D721Med (cell line): Measurements from ENCODE around the gene CDKAL1.
"Not testable (repeated sequence)": the region's sequence is repeated elsewhere in the genome, so short reads cannot be mapped to it uniquely, and the experiment has no call there.

Source experiments
- DNase-seq: peaks from one replicate; pipeline ENCODE4 v3.0.0; 2011; ENCODE audit warnings: low spot score; ENCODE audit not compliant: insufficient read length
- FAIRE-seq: peaks from 2 replicates; lab custom pipeline; 2011; peaks lifted over from hg19 to GRCh38; lab: Jason Lieb, UNC
- TF ChIP-seq, protein P1 (sequence below): IDR thresholded peaks from 2 replicates; pipeline ENCODE4 v1.5.1; 2012; ENCODE audit warnings: mild to moderate bottlenecking, control low read depth; ENCODE audit not compliant: insufficient read depth; ENCODE audit errors: missing control alignments

CDKAL1 gene

DNA sequence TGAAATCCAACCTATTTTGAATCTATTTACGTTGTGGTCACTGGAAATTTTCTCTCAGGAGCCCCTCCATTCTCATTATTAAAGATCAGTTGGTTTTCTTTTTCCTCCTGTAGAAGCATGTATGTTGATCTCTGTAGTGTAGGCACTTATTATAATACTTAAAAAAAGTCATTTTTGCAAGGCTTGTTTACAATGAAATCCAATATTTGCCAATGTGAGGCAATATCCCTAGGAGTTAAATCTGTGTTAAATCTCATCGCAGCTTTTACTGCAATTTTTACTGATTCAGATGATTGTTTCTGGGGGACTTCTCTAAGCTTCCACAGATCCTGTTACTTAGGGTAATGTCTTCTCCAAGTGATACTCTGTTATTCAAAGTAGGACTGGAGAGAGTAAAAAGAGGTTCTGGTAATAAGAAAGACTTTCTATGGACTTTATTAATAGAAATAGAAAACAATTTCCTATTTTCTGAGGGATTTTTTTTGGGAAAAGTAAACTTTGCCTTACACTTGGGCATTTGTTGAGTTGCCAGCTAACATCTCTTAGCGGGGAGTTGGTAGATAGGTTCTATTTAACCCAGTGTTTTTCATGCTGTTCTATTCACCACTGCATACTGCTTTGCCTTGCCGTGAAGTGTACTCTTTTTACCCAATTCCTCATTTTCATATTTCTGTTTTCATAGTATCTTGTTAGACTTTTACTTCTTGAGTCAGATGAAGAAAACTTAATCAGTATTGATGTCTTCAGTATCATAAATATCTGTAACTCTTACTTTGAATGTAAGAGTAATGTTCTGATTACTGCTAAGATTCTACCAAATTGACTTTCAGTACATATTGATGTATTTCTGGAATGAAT, 48.6 kb downstream of the CDKAL1 start:
- FAIRE-seq (peak; percentile 55), DNase-seq (no peak)
- TF ChIP-seq, protein P1, sequence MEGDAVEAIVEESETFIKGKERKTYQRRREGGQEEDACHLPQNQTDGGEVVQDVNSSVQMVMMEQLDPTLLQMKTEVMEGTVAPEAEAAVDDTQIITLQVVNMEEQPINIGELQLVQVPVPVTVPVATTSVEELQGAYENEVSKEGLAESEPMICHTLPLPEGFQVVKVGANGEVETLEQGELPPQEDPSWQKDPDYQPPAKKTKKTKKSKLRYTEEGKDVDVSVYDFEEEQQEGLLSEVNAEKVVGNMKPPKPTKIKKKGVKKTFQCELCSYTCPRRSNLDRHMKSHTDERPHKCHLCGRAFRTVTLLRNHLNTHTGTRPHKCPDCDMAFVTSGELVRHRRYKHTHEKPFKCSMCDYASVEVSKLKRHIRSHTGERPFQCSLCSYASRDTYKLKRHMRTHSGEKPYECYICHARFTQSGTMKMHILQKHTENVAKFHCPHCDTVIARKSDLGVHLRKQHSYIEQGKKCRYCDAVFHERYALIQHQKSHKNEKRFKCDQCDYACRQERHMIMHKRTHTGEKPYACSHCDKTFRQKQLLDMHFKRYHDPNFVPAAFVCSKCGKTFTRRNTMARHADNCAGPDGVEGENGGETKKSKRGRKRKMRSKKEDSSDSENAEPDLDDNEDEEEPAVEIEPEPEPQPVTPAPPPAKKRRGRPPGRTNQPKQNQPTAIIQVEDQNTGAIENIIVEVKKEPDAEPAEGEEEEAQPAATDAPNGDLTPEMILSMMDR, result no peak

DNA sequence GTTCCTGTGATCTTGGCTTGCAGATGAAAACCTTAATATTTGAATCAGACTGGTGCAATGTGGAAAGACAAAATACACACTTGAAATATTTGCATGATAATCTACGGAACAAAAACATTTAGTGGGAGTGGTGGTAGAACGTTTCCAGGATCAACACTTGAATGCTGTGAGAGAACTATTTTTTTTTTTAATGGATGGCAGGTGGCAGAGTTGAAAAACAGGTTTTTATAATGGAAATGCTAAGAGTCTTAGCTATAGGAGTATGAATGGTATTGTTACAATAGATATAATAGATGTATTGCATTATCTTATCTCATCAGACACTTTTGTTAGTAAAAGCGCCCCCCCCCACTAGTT, 49.2 kb downstream of the CDKAL1 start:
- DNase-seq (no peak), FAIRE-seq (peak; percentile 41)
- TF ChIP-seq, protein P1, result no peak

DNA sequence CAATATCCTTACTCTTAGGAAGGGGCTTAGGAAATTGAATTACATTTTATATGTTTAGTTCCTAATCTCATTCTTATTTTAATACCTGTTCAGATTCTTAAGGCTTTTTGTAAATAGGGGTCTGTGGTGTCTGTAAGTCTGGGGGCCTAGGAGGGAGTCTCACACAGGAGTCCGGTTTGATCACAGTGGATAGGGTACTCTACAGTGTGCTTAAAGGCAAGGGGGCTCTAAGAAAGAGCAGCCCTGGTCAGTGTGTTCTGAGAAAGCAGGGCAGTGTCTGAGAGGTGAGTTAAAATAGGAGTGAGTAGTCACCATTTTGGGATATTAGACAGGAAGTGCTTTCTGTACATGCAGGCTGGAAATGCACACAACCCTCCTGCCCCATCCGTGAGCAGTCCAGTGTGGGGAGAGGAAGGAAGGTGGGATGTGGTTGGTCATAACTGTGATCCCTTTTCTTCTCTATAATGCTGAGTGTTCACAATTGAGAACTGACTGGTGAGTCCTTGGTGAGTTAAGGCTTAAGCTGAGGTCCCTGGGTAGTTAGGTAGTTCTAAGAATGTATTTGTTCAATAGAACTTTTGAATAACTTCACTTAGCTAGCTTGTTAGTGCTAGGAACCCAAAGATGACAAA, 50.0 kb downstream of the CDKAL1 start:
- TF ChIP-seq, protein P1, result no peak
- no peak for FAIRE-seq
- no peak for DNase-seq

DNA sequence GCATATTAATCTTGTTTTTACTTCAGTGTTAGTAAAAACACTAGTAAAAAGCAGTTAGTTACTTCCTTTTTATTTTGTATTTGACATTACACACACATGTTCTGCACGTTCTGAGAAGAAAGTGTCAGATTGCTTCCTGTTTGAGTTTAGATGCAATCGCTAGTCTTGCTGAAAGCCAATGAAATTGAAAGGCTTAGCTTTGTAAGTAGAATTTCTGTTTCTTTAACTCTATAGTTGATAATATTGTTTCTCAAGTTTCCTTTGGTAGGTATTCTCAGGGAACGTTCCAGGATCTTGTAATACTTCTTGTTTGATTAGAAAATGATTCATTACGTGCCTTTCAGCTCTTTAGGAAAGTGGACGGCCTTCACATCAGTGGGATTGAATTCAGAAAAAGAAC, 55.0 kb downstream of the CDKAL1 start:
- TF ChIP-seq, protein P1, result no peak
- FAIRE-seq (no peak), DNase-seq (no peak)

DNA sequence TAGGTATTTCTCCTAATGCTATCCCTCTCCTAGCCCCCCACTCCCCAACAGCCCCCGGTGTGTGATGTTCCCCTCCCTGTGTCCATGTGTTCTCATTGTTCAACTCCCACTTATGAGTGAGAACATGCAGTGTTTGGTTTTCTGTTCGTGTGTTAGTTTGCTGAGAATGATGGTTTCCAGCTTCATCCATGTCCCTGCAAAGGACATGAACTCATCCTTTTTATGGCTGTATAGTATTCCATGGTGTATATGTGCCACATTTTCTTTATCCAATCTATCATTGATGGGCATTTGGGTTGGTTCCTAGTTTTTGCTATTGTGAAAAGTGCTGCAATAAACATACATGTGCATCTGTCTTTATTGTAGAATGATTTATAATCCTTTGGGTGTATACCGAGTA, 56.2 kb downstream of the CDKAL1 start:
- not testable (repeated sequence) for DNase-seq, FAIRE-seq

DNA sequence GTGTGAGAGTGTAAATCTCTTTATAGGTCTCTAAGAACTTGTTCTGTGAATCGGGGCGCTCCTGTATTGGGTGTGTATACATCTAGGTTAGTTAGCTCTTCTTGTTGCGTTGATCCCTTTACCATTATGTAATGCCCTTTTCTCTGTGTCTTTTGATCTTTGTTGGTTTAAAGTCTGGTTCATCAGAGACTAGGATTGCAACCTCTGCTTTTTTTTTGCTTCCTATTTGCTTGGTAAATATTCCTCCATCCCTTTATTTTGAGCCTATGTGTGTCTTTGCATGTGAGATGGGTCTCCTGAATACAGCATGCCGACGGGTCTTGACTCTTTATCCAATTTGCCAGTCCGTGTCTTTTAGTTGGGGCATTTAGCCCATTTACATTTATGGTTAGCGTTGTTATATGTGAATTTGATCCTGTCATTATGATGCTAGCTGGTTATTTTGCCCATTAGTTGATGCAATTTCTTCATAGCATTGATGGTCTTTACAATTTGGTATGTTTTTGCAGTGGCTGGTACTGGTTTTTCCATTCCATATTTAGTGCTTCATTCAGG, 60.1 kb downstream of the CDKAL1 start:
- not testable (repeated sequence) for DNase-seq, FAIRE-seq

DNA sequence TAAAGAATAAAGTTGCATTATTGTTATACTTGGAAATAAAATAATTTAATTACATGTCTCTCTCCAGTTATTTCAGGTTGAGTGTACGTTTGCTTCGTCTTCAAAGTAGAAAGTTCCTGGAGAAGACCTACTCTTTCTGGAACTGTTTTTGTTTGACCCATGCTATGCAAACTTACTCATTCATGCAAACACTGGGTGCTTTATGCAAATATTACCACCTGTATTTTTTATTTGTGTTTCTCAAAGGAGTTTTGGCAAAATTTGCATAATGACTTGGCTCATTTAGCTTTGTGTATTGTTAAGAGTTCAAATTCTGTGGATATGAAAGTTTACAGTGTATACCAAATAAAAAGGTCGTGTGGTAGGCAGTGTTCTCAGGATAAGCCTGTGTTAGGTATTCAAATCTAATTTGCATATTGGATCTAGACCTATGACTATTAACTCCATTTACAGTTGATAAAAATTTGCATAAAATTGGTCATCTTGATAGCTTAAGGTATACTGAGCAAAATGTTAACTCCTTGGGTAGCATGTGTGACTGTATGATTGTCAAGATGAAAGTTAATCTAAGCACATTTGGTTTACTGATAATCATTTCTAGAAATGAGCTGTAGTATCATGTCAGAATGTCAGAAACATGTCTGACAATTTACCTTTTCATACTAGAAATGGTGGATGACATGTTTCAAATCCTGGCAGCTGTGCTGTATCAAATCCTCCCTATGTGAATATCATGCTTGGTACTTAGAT, 65.2 kb downstream of the CDKAL1 start:
- DNase-seq, result no peak
- FAIRE-seq, result peak; percentile 58
- TF ChIP-seq, protein P1, result no peak
